Liver (tissue), 9 donors: ENCODE data around the gene PTPRN2. TPM values are rescaled to one million over a fixed set of nuclear protein-coding genes. Genes with fewer than 3 reads are reported as not detected.

Experiments used
- DNase-seq: peaks from one replicate; pipeline ENCODE4 v3.0.0-alpha.2; 2017; ENCODE audit warnings: low spot score
- H3K27ac ChIP-seq, 2 donors: one replicate each; pipeline ENCODE4 v1.7.0; 2013; ENCODE audit warnings: inconsistent platforms in 2 of 2, low read length in 2 of 2, control low read depth in 1 of 2, low read depth in 1 of 2, mild to moderate bottlenecking in 1 of 2
- H3K27me3 ChIP-seq, 4 donors: one replicate each; pipeline versions ENCODE4 v1.6.1 to v1.7.0; 2013; ENCODE audit warnings: low read length in 3 of 4, inconsistent platforms in 1 of 4, mild to moderate bottlenecking in 1 of 4, moderate library complexity in 1 of 4; ENCODE audit not compliant: control insufficient read depth in 4 of 4, insufficient read depth in 4 of 4
- H3K36me3 ChIP-seq, 4 donors: one replicate each; pipeline versions ENCODE4 v1.6.1 to v1.7.0; 2013; ENCODE audit warnings: low read length in 3 of 4, mild to moderate bottlenecking in 3 of 4, low read depth in 1 of 4, moderate library complexity in 1 of 4; ENCODE audit not compliant: control insufficient read depth in 4 of 4, insufficient read depth in 3 of 4
- H3K4me1 ChIP-seq, 4 donors: one replicate each; pipeline versions ENCODE4 v1.6.1 to v1.7.0; 2013; ENCODE audit warnings: low read length in 3 of 4, mild to moderate bottlenecking in 3 of 4, moderate library complexity in 1 of 4; ENCODE audit not compliant: control insufficient read depth in 4 of 4, insufficient read depth in 4 of 4
- H3K4me3 ChIP-seq, 3 donors: one replicate each; pipeline versions ENCODE4 v1.6.1 to v1.7.0; 2013; ENCODE audit warnings: low read length in 3 of 3, control low read depth in 1 of 3, low read depth in 1 of 3, mild to moderate bottlenecking in 1 of 3
- H3K9ac ChIP-seq, 2 donors: one replicate each; pipeline ENCODE4 v1.7.0; 2013; ENCODE audit warnings: low read length in 2 of 2, mild to moderate bottlenecking in 2 of 2, moderate library complexity in 2 of 2, control low read depth in 1 of 2, low read depth in 1 of 2
- H3K9me3 ChIP-seq, 4 donors: one replicate each; pipeline versions ENCODE4 v1.6.1 to v1.7.0; 2013; ENCODE audit warnings: low read length in 3 of 4; ENCODE audit not compliant: control insufficient read depth in 4 of 4
- EGR1 ChIP-seq, 2 donors: IDR thresholded peaks; 2 replicates each; pipeline ENCODE4 v1.6.1; 2016 to 2018; ENCODE audit warnings: antibody characterized with exemption in 2 of 2, low read depth in 2 of 2
- FOXA1 ChIP-seq: IDR thresholded peaks from 2 replicates; pipeline ENCODE4 v1.6.1; 2016; ENCODE audit warnings: antibody characterized with exemption
- FOXA2 ChIP-seq: IDR thresholded peaks from 2 replicates; pipeline ENCODE4 v1.6.1; 2016; ENCODE audit warnings: antibody characterized with exemption
- GABPA ChIP-seq, 2 donors: IDR thresholded peaks in 1 of 2; conservative IDR thresholded peaks in 1 of 2; 2 replicates each; pipeline ENCODE4 v1.6.1; 2016; ENCODE audit warnings: antibody characterized with exemption in 2 of 2, mild to moderate bottlenecking in 1 of 2, moderate library complexity in 1 of 2
- HNF4A ChIP-seq, 2 donors: conservative IDR thresholded peaks; 2 replicates each; pipeline ENCODE4 v1.6.1; 2016; ENCODE audit warnings: antibody characterized with exemption in 2 of 2, mild to moderate bottlenecking in 2 of 2
- HNF4G ChIP-seq: IDR thresholded peaks from 2 replicates; pipeline ENCODE4 v1.6.1; 2016; ENCODE audit warnings: antibody characterized with exemption
- JUND ChIP-seq, 2 donors: IDR thresholded peaks; 2 replicates each; pipeline ENCODE4 v1.6.1; 2016; ENCODE audit warnings: antibody characterized with exemption in 2 of 2
- NR2F2 ChIP-seq: IDR thresholded peaks from 2 replicates; pipeline ENCODE4 v1.6.1; 2016; ENCODE audit warnings: antibody characterized with exemption
- RAD21 ChIP-seq, 2 donors: IDR thresholded peaks; 2 replicates each; pipeline ENCODE4 v1.6.1; 2016; ENCODE audit warnings: antibody characterized with exemption in 2 of 2, mild to moderate bottlenecking in 2 of 2
- REST ChIP-seq: IDR thresholded peaks from 2 replicates; pipeline ENCODE4 v1.6.1; 2016; ENCODE audit warnings: antibody characterized with exemption, mild to moderate bottlenecking
- RXRA ChIP-seq, 2 donors: IDR thresholded peaks; 2 replicates each; pipeline ENCODE4 v1.6.1; 2017 to 2018; ENCODE audit warnings: antibody characterized with exemption in 2 of 2, mild to moderate bottlenecking in 1 of 2
- SP1 ChIP-seq: IDR thresholded peaks from 2 replicates; pipeline ENCODE4 v1.6.1; 2018; ENCODE audit warnings: antibody characterized with exemption, mild to moderate bottlenecking
- TAF1 ChIP-seq: conservative IDR thresholded peaks from 2 replicates; pipeline ENCODE4 v1.6.1; 2016; ENCODE audit warnings: antibody characterized with exemption, mild to moderate bottlenecking
- YY1 ChIP-seq: IDR thresholded peaks from 2 replicates; pipeline ENCODE4 v1.6.1; 2016; ENCODE audit warnings: antibody characterized with exemption, mild to moderate bottlenecking
- WGBS: extraction: QIAGEN DNeasy Blood & Tissue Kit; methylation state at CpG from one replicate; pipeline ENCODE4 v1.1.7; 2013; 5-methylcytosine and 5-hydroxymethylcytosine counted together
- polyA plus RNA-seq, 2 donors: library from polyadenylated mRNA; stranded (reverse) in 1 of 2; unstranded in 1 of 2; fragments of 200-250 nt in 1 of 2; fragments of >200 nt in 1 of 2; fragmentation: Nextera tagmentation in 1 of 2; extraction: Ambion mirVana in 1 of 2; gene quantifications; one replicate each; pipeline versions ENCODE4 v1.2.1 to v1.2.3, GENCODE V29; 2013 to 2015
- total RNA-seq, 2 donors: library from RNA; depleted of rRNA; stranded (reverse); fragments of >200 nt; gene quantifications; one replicate each; pipeline ENCODE4 v1.2.3, GENCODE V29; 2014
- TF ChIP-seq, protein P1 (sequence below): IDR thresholded peaks from 2 replicates; pipeline ENCODE4 v1.6.1; 2016; ENCODE audit warnings: antibody characterized with exemption
- TF ChIP-seq, protein P2 (sequence below): fragments of 150-350 bp; IDR thresholded peaks from 2 replicates; pipeline ENCODE4 v1.5.1; 2017; ENCODE audit warnings: improper control_type of control experiment, low read depth, low read length; ENCODE audit not compliant: missing input control
- TF ChIP-seq, protein P3 (sequence below): IDR thresholded peaks from 2 replicates; pipeline ENCODE4 v1.6.1; 2016; ENCODE audit warnings: antibody characterized with exemption
- TF ChIP-seq, protein P4 (sequence below): IDR thresholded peaks from 2 replicates; pipeline ENCODE4 v1.6.1; 2016; ENCODE audit warnings: antibody characterized with exemption
- donor health status: healthy.
- donor health status: healthy.
- donor health status: healthy.
- donor health status: healthy.
- donor health status: healthy.

Gene PTPRN2
- total and polyA plus RNA-seq, 4 donors, result 0.75 to 1.9 (median 1.1) TPM

GRCh38 chr7:158077934-158078910 lies 509.4 kb downstream of the PTPRN2 start:
- H3K9me3 ChIP-seq, result no peaks in the 10 kb centered on the region
- H3K4me1 ChIP-seq, result no peaks in the 10 kb centered on the region
- TF ChIP-seq HNF4A (conservative IDR thresholded peaks at IDR 0.05) (no peak), GABPA (IDR thresholded peaks at IDR 0.05 in 1 of 2, conservative IDR thresholded peaks at IDR 0.05 in 1 of 2) (no peak), NR2F2 (no peak), YY1 (no peak), FOXA2 (no peak), JUND (IDR thresholded peaks at IDR 0.05) (no peak), FOXA1 (no peak), RAD21 (IDR thresholded peaks at IDR 0.05) (no peak), TAF1 (no peak)
- TF ChIP-seq, protein P1, sequence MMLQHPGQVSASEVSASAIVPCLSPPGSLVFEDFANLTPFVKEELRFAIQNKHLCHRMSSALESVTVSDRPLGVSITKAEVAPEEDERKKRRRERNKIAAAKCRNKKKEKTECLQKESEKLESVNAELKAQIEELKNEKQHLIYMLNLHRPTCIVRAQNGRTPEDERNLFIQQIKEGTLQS, result no peak
- TF ChIP-seq, protein P2, sequence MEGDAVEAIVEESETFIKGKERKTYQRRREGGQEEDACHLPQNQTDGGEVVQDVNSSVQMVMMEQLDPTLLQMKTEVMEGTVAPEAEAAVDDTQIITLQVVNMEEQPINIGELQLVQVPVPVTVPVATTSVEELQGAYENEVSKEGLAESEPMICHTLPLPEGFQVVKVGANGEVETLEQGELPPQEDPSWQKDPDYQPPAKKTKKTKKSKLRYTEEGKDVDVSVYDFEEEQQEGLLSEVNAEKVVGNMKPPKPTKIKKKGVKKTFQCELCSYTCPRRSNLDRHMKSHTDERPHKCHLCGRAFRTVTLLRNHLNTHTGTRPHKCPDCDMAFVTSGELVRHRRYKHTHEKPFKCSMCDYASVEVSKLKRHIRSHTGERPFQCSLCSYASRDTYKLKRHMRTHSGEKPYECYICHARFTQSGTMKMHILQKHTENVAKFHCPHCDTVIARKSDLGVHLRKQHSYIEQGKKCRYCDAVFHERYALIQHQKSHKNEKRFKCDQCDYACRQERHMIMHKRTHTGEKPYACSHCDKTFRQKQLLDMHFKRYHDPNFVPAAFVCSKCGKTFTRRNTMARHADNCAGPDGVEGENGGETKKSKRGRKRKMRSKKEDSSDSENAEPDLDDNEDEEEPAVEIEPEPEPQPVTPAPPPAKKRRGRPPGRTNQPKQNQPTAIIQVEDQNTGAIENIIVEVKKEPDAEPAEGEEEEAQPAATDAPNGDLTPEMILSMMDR, result no peak
- 84% methylated on average over 22 of the region's 22 CpGs for WGBS
- no peak for DNase-seq
- no peak overlapping the region for H3K9ac ChIP-seq
- no peaks in the 10 kb centered on the region for H3K27me3 ChIP-seq
- H3K36me3 ChIP-seq, result no peaks in the 10 kb centered on the region
- no peak overlapping the region for H3K4me3 ChIP-seq
- no peak overlapping the region for H3K27ac ChIP-seq

GRCh38 chr7:158077151-158077840 lies 510.3 kb downstream of the PTPRN2 start:
- Histone ChIP-seq H3K36me3 (no peaks in the 10 kb centered on the region), H3K27ac (no peak overlapping the region), H3K9me3 (no peaks in the 10 kb centered on the region), H3K9ac (no peak overlapping the region), H3K27me3 (no peaks in the 10 kb centered on the region), H3K4me3 (no peak overlapping the region), H3K4me1 (no peaks in the 10 kb centered on the region)
- 73% methylated on average over 21 of the region's 21 CpGs for WGBS
- no peak for DNase-seq
- TF ChIP-seq HNF4G (no peak), HNF4A (conservative IDR thresholded peaks at IDR 0.05) (no peak), JUND (IDR thresholded peaks at IDR 0.05) (no peak), RXRA (IDR thresholded peaks at IDR 0.05) (no peak), NR2F2 (no peak), SP1 (no peak), FOXA2 (no peak), YY1 (no peak)

GRCh38 chr7:158076656-158077055 lies 511.0 kb downstream of the PTPRN2 start:
- Histone ChIP-seq H3K9ac (no peak overlapping the region), H3K4me1 (no peaks in the 10 kb centered on the region), H3K9me3 (no peaks in the 10 kb centered on the region), H3K36me3 (no peaks in the 10 kb centered on the region), H3K27ac (no peak overlapping the region), H3K27me3 (no peaks in the 10 kb centered on the region), H3K4me3 (no peak overlapping the region)
- DNase-seq, result no peak
- 89% methylated on average over 12 of the region's 12 CpGs for WGBS
- TF ChIP-seq JUND (IDR thresholded peaks at IDR 0.05), result no peak
- TF ChIP-seq EGR1 (IDR thresholded peaks at IDR 0.05; ENCODE audit: low read depth in 2 of 2), result no peak
- no peak for TF ChIP-seq FOXA2
- TF ChIP-seq FOXA1, result no peak
- TF ChIP-seq REST, result no peak
- TF ChIP-seq TAF1, result no peak
- TF ChIP-seq, protein P3, sequence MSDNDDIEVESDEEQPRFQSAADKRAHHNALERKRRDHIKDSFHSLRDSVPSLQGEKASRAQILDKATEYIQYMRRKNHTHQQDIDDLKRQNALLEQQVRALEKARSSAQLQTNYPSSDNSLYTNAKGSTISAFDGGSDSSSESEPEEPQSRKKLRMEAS, result no peak
- TF ChIP-seq HNF4G, result no peak
- TF ChIP-seq YY1, result no peak
- TF ChIP-seq SP1, result no peak
- TF ChIP-seq, protein P4, sequence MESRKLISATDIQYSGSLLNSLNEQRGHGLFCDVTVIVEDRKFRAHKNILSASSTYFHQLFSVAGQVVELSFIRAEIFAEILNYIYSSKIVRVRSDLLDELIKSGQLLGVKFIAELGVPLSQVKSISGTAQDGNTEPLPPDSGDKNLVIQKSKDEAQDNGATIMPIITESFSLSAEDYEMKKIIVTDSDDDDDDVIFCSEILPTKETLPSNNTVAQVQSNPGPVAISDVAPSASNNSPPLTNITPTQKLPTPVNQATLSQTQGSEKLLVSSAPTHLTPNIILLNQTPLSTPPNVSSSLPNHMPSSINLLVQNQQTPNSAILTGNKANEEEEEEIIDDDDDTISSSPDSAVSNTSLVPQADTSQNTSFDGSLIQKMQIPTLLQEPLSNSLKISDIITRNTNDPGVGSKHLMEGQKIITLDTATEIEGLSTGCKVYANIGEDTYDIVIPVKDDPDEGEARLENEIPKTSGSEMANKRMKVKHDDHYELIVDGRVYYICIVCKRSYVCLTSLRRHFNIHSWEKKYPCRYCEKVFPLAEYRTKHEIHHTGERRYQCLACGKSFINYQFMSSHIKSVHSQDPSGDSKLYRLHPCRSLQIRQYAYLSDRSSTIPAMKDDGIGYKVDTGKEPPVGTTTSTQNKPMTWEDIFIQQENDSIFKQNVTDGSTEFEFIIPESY, result no peak
- no peak for TF ChIP-seq RXRA (IDR thresholded peaks at IDR 0.05)
